T-helper 9 cell (primary cell): ENCODE measurements around the gene PSMD3.
"Not testable (repeated sequence)": the region's sequence is repeated elsewhere in the genome, so short reads cannot be mapped to it uniquely, and the experiment has no call there.

ENCODE experiments used
- DNase-seq: peaks from one replicate; pipeline ENCODE4 v3.0.0-alpha.2; 2020
- total RNA-seq, 2 donors: gene quantifications; one replicate each; lab custom pipeline; 2026; lab: John Stamatoyannopoulos, UW

The PSMD3 gene
- total RNA-seq: 55.3 to 92.3 reads per million in 2 donors

- DNase-seq: peak; percentile 96
Measured at GRCh38 chr17:39980351-39981206, at the start of gene PSMD3. PSMD3 (plus strand) TSS chr17:39980807; CDS start chr17:39980971, 164 bp downstream.

GRCh38 chr17:39933912-39934311 is 46.7 kb upstream of the PSMD3 start:
- DNase-seq: no peak

GRCh38 chr17:39934324-39934723 is 46.3 kb upstream of the PSMD3 start:
- DNase-seq: no peak

- no peak for DNase-seq
Measured at GRCh38 chr17:39935909-39936308, 44.7 kb upstream of the PSMD3 start.

DNA sequence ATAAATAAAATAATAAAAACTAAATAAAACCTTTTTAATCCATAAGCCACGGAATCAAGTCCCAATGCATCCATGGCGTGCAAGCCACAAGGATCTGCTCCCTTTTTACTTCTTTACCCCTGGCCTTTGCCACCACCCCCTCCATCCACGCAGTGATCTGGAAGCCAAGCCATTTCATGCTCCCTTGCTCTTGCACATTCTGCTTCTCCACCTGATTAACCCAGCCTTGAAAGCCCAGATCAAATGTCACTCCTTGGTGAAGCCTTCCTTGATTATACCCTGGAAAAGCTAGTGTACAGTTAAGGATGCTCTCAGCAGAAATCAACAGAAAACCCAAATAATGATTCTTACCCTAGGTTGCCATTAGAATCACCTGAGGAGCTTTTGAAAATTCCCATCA is 43.2 kb upstream of the PSMD3 start:
- DNase-seq: no peak

DNA sequence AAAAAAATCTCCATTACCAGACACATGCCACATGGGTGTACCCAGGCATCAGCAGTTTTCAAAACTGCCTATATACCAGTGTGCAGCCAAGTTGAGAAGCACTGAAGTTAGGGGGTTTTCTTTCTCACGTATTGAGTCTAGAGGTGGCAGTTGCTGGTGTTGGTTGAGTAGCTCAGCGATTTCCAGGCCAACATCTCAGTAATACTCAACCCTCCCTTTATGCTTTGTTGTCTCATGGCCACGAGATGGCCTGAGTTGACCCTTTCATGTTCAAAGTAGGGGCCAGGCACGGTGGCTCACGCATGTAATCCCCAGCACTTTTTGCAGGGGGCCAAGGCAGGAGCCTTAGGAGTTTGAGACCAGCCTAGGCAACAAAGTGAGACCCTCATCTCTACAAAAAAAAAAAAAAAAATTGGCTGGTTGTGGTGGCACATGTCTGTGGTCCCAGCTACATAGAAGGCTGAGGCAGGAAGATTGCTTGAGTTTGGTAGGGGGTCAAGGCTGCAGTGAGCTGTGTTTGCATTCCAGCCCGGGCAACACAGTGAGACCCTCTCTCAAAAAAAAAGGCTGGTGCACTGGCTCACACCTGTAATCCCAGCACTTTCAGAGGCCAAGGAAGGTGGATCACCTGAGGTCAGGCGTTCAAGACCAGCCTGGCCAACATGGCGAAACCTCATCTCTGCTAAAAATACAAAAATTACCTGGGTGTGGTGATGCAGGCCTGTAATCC is 42.3 kb upstream of the PSMD3 start:
- DNase-seq: no peak

DNA sequence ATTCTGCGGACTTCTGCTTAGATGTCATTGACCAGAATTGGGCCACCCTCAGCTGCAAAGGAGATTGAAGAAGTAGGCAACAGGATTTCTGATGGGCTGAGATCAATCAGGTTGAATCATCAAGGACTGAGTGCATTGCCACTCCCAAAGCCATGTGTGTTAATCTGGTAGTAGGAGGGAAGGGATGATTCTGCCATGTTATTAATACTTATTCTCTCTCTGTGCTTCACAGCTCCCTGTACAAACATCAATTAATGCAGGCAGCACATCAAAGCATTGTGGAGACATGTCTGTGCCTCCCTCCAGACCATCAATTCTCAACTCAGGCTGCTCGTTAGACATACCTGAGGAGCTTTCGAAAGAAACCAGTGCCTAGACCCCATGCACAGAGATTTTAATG is 41.5 kb upstream of the PSMD3 start:
- no peak for DNase-seq

DNA sequence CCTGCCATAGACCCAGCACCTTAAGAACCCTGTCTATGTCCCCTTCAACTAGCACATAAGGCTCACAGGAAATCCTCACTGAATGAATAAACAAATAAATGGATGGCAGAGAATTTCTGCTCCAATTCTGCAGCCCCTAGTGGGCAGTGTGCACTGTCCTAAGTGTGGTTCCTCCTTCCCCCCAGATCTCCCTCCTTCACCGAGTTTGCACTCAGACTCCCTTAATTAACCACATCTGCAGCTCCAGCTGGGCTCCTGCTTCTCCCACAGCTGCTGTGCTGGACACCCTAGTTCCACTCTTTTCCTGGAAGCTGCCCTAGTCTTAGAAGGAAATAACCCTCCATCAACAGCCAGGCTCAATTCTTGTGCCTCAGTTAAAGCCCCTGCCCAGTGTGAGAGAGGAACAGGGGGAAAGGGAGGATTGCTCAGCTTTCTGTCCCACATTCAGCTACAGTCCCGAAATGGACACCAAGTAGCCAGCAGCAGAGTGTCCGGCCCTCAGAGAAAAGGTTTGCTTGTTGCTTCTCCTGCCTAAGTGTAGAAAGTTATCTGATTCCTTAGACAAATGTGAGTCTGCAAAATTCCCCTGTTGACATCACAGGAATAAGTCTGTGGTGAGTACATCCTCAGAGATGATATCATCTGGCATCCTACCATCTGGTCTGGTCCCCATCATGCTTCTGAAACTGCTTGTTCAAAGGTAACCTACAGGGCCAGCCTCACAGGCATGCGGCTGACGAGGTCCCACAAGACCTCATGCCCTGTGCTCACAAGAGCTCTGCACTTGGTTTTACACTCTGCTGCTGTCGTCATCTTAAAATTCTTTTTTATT is 40.8 kb upstream of the PSMD3 start:
- no peak for DNase-seq

DNA sequence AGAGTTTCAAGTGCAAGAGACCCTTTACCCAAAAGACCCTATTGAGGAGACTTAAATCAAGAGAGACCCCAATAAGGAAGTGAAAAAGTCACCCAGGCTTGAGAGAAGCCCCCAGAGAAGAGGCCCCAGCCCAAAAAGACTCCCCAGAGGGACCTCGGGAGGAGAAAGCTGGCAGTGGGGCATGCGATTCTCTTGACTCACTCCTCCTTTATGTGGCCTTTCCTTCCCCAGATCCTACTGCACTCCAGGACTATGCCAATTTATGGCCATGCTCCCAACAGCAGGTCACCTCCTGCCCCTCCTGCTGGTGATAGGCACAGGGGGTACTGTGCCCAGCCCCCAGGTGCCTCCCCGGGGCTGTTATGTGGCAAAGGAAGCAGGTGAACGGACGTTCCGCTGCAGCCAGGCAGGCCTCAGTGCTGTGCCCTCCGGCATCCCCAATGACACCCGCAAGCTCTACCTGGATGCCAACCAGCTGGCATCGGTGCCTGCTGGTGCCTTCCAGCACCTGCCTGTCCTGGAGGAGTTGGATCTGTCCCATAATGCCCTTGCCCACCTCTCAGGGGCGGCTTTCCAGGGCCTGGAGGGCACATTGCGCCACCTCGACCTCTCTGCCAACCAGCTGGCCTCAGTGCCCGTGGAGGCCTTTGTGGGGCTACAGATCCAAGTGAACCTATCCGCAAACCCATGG is 36.8 kb upstream of the PSMD3 start:
- no peak for DNase-seq

DNA sequence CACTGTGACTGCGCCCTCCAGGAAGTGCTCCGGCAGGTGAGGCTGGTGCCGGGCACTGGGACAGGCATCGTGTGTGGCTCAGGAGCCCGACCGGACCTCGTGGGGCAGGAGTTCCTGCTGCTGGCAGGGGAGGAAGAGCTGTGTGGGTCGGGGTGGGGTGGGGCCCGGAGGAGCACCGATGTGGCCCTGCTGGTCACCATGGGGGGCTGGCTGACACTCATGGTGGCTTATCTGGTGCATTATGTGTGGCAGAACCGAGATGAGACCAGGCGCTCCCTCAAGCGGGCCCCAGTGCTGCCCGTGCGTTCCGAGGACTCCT is 36.3 kb upstream of the PSMD3 start:
- no peak for DNase-seq

DNA sequence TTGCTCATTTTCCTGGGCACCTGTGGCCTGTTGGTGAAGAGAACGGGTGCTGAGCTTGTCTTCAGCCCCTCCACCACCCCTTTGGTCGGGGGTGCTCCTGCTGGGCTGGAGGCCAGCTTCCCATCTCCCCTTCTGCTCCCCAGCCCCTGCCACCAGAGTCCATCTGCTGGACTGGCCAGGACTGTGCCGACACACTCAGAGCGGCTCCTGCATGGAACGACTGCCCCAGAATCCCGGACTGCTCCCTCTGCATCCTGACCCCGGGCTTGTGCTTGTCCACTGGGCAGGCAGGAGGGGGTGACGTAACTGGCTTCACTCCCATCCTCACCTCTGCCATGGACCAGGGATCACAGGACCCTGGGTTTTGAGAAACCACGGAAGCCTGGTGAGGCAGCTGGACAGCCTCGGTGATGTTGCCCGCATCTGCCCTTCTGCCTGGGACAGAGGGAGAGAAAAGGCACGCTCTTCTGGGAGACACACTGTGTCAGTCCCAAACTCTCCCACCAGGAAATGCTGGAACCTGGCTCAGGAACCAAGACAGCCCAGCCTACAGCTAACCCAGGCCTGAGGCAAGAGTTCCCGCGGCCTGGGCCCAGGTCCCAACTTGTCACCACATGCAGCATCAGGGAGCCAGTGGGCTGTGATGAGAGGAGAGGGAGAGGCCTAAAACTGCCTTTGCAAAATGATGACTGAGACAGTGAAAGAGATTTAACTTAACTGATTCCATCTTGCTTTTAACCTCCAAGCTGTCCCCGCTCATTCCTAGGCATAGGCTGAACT is 33.9 kb upstream of the PSMD3 start:
- no peak for DNase-seq

DNA sequence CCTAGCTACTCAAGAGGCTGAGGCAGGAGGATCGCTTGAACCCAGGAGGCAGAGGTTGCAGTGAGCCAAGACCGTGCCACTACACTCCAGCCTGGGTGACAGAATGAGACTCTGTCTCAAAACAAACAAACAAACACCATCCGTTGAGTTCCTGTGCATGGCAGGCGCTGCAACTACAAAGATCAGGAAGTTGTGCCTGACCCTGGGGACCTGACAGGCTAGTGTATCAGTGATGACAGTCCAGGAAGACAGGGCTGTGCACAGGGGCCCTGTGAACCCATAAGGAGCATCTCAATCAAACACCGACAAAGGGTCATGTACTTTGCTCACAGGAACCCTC is 32.1 kb upstream of the PSMD3 start:
- not testable (repeated sequence) for DNase-seq

GRCh38 chr17:39949028-39949427 is 31.6 kb upstream of the PSMD3 start:
- DNase-seq: no peak

GRCh38 chr17:39950871-39951348 is 29.7 kb upstream of the PSMD3 start:
- no peak for DNase-seq

- no peak for DNase-seq
Measured at GRCh38 chr17:39951924-39952679, 28.5 kb upstream of the PSMD3 start.

DNA sequence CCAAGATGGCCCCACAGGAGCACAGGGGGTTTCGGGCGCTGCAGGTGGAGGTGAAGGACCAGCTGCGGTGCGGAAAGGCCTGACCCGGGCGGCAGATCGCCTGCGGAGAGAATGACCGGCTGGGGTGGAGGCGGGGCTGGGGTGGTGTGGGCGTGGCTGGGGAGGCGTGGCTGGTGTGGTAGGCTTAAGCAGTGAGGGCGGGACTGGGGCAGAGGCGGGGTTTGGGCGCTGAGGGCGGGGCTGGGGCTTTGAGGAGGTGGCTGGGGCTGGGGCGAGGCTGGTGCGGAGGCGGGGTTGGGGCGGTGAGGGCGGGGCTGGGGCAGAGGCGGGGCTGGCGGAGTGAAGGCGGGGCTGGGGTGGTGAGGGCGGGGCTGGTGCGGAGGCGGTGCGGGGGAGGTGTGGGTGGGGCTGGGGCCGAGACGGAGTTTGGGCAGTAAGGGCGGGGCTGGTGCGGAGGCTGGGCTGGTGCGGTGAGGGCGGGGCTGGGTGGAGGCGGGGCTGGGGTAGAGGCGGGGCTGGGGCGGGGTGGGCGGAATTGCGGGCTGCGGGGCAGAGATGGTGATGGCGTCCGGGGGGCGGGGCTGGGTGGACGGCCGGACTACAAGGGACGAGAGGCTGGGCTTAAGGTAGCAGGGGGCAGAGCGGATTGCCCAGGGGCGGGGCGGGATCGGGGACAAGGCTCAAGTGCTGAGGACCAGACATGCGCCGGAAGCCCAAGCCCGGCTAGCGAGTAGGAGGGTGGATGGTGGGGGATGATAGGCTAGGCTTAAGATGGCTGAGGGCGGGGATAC is 27.7 kb upstream of the PSMD3 start:
- peak; percentile 99 for DNase-seq

DNA sequence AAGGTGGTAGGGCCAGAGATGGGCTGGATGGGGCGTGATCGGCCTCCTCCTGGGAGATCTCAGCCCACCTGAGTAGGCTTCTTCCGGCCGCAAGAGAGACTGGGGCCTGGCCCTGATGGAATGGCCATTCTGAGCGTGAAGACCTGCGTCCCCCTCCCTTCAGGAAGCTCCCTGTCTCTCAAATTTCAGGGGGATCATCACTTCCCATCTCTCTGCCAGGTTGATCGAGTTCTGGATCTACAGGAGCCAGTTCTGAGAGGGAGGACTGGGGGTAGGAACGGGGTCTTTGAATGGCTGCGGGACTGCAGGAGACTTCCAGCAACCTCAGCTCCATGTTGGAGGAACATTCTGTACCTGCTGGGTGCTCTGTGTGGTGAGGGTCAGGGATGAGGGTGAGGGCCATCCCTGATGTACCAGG is 27.1 kb upstream of the PSMD3 start:
- DNase-seq: no peak

DNA sequence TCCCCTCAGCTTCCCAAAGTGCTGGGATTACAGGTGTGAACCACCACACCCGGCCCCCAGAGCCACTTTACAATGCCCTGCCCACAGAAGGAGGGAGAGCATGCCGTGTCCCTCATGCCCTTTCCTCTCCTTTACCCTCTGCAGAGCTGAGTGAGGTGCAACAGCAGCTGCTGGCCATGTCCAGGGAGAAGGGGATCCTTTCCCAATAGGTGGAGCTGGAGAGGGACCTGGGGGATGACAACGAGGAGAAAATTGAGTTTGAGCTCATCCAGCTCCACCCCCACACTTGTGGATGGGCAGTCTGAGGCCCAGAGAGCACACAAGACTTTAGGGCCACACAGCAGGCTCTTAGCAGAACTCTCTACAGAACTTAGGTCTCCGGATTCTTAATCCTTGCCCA is 25.7 kb upstream of the PSMD3 start:
- DNase-seq: no peak

GRCh38 chr17:39955726-39956225 is 24.8 kb upstream of the PSMD3 start:
- DNase-seq: no peak

- DNase-seq: no peak
Measured at GRCh38 chr17:39960524-39961041, 20.0 kb upstream of the PSMD3 start.
